ENCODE data around the gene SMKR1. TPM values are rescaled to one million over a fixed set of nuclear protein-coding genes. Genes with fewer than 3 reads are reported as not detected.

The SMKR1 gene
- total and polyA plus RNA-seq, 9 donors = 0.48 to 3.2 (median 0.67) TPM; not detected in 2

- Histone ChIP-seq H3K27me3 (no peaks in the 10 kb centered on the region), H3K36me3 (no peaks in the 10 kb centered on the region), H3K4me1 (ENCODE audit: insufficient read depth) (no peaks in the 10 kb centered on the region), H3K27ac (no peak overlapping the region), H3K9me3 (peaks cover 0 to 4% of the 10 kb centered on the region in 2 donors), H3K4me3 (no peak overlapping the region)
- 91 to 92% (median 92%) methylated on average over 8 of the region's 8 CpGs for WGBS, 3 donors
- intact Hi-C loops (cut with DNase I) = no loop called here
- TF ChIP-seq POLR2A (IDR thresholded peaks at IDR 0.05) = no peak
- no peak for TF ChIP-seq EP300 (IDR thresholded peaks at IDR 0.05)
- no peak for TF ChIP-seq CTCF (IDR thresholded peaks at IDR 0.05)
- no peak for DNase-seq
Observed at GRCh38 chr7:129482781-129483180, 19.6 kb upstream of the SMKR1 start.

DNA sequence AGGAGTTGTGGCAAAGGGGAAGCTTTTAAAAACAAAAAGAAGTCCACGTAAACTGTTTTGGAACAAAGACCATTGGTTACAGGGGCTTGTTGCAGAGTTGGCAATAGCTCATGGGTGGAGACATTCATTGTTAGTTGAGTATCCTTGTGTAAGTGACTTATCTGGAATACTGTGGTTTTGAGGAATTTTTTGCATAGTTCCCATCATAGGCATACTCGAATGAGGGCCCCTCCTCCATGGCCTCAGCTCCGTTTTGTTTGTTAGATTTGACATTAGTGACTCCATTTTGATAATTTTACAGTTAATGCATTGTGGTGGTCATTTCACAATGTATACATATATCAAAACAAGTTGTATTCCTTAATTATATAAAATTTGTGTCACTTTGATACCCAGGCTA, 12.8 kb upstream of the SMKR1 start:
- Histone ChIP-seq H3K4me1 (ENCODE audit: insufficient read depth) (no peaks in the 10 kb centered on the region), H3K27ac (no peak overlapping the region), H3K36me3 (no peaks in the 10 kb centered on the region), H3K9me3 (no peaks in the 10 kb centered on the region), H3K4me3 (no peak overlapping the region), H3K27me3 (no peaks in the 10 kb centered on the region)
- intact Hi-C loops (cut with DNase I) = no loop called here
- TF ChIP-seq EP300 (IDR thresholded peaks at IDR 0.05) (no peak), POLR2A (IDR thresholded peaks at IDR 0.05) (no peak), CTCF (IDR thresholded peaks at IDR 0.05) (no peak)
- no peak for DNase-seq
- 16 to 24% (median 17%) methylated on average over 3 of the region's 3 CpGs for WGBS, 3 donors

DNA sequence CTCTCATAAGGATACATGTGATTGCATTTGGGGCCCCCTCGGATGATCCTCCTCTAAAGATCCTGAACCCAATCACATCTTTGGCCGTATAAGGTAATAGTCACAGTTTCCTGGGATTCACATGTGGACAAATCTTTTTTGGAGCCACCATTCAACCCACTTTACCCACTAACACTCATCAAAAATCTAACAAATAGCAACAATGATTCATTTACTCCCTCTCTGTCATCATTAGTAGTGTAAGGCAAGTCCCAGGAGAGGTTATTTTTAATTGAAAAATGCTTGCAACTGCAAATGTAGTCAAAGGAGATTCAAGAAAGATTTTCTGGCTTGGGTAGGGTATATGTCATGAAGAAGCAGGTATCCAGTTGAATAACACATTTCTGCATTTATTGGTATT, 9.9 kb upstream of the SMKR1 start:
- Histone ChIP-seq H3K27ac (no peak overlapping the region), H3K27me3 (no peaks in the 10 kb centered on the region), H3K4me3 (no peak overlapping the region), H3K4me1 (ENCODE audit: insufficient read depth) (no peaks in the 10 kb centered on the region), H3K9me3 (no peaks in the 10 kb centered on the region), H3K36me3 (no peaks in the 10 kb centered on the region)
- no peak for TF ChIP-seq POLR2A (IDR thresholded peaks at IDR 0.05)
- TF ChIP-seq CTCF (IDR thresholded peaks at IDR 0.05) = no peak
- no peak for TF ChIP-seq EP300 (IDR thresholded peaks at IDR 0.05)
- DNase-seq = no peak
- WGBS, 3 donors = 75 to 84% (median 79%) methylated on average over 2 of the region's 2 CpGs
- intact Hi-C loops (cut with DNase I) = no loop called here

GRCh38 chr7:129493555-129493954, 8.8 kb upstream of the SMKR1 start:
- Histone ChIP-seq H3K9me3 (no peaks in the 10 kb centered on the region), H3K27me3 (no peaks in the 10 kb centered on the region), H3K4me3 (no peak overlapping the region), H3K36me3 (no peaks in the 10 kb centered on the region), H3K27ac (no peak overlapping the region), H3K4me1 (ENCODE audit: insufficient read depth) (no peaks in the 10 kb centered on the region)
- intact Hi-C loops (cut with DNase I) = no loop called here
- no peak for TF ChIP-seq EP300 (IDR thresholded peaks at IDR 0.05)
- TF ChIP-seq CTCF (IDR thresholded peaks at IDR 0.05) = no peak
- TF ChIP-seq POLR2A (IDR thresholded peaks at IDR 0.05) = no peak
- WGBS, 3 donors = 93 to 97% (median 93%) methylated on average over 1 of the region's 1 CpG
- DNase-seq = no peak

DNA sequence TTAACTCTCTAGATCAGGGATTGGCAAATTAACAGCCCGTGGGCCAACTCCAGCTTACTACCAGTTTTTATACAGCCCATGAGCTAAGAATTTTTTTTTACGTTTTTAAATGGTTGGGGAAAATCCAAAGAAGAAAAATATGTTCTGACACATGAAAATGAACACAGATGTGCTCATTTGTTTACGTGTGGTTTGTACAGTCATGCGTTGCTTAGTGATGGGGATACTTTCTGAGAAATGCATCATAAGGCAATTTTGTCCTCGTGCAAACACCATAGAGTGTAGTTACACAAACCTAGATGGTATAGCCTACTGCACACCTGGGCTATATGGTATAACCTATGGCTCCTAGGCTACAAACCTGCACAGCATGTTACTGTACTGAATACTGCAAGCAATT, 8.3 kb upstream of the SMKR1 start:
- no peak for DNase-seq
- Histone ChIP-seq H3K27ac (no peak overlapping the region), H3K4me3 (no peak overlapping the region), H3K27me3 (no peaks in the 10 kb centered on the region), H3K4me1 (ENCODE audit: insufficient read depth) (no peaks in the 10 kb centered on the region), H3K36me3 (no peaks in the 10 kb centered on the region), H3K9me3 (no peaks in the 10 kb centered on the region)
- intact Hi-C loops (cut with DNase I) = no loop called here
- 69 to 74% (median 73%) methylated on average over 5 of the region's 5 CpGs for WGBS, 3 donors
- no peak for TF ChIP-seq POLR2A (IDR thresholded peaks at IDR 0.05)
- no peak for TF ChIP-seq CTCF (IDR thresholded peaks at IDR 0.05)
- no peak for TF ChIP-seq EP300 (IDR thresholded peaks at IDR 0.05)

All from ovary (tissue), 9 donors.